Retinal pigment epithelial cell (primary cell): ENCODE results near the gene RARS1.
A peak's percentile ranks its signal among the peaks of the same experiment; 100 is the strongest.

ENCODE experiments used
- DNase-seq: peaks from one replicate; pipeline ENCODE4 v3.0.0-alpha.2; 2010; ENCODE audit warnings: low read depth
- H3K4me3 ChIP-seq: 2 replicates; pipeline ENCODE4 v1.5.1; 2011; ENCODE audit warnings: mild to moderate bottlenecking, low read length, control low read depth, moderate library complexity
- TF ChIP-seq, protein P1 (sequence below): conservative IDR thresholded peaks from 2 replicates; pipeline ENCODE4 v1.5.1; 2011; ENCODE audit warnings: low read depth, low read length, control low read depth, inconsistent platforms

RARS1 gene

DNA sequence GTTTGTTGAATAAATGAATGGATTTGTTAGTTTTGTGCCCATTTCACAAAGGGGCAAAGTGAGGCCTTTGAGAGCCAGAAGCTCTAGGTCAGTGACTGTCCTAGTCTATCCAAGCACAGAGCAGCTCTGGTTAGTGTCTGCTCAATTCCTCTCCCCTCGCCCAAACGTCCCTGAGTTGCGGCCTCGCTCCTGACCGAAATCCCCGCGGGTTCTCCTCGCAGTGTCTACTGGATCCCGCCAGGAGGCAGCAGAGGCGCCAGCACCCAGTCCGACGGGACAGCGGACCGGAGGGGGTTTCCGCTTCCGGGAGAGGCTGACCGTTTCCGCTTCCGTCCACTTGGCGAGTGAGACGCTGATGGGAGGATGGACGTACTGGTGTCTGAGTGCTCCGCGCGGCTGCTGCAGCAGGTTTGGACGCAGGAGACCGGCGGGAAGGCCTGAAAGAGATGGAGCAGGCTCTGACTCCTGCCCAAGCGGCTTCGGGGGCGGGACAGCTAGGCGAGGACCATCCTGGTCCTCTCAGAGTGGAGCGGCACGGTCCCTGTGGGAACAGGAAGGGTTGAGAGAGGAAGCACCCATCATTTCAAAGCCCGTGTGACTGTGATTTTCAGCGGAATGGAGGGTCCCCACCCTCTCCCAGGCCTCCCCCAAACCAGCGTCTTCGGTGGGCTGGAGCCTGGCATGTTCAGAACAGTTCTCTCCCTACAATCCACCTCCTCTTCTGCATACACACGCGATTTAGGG lies at the start of gene RARS1:
TSS of gene RARS1 (plus strand) at position 336 of the 744 bp plus-strand sequence. CDS start at position 364, 28 bp downstream.
- TF ChIP-seq, protein P1, sequence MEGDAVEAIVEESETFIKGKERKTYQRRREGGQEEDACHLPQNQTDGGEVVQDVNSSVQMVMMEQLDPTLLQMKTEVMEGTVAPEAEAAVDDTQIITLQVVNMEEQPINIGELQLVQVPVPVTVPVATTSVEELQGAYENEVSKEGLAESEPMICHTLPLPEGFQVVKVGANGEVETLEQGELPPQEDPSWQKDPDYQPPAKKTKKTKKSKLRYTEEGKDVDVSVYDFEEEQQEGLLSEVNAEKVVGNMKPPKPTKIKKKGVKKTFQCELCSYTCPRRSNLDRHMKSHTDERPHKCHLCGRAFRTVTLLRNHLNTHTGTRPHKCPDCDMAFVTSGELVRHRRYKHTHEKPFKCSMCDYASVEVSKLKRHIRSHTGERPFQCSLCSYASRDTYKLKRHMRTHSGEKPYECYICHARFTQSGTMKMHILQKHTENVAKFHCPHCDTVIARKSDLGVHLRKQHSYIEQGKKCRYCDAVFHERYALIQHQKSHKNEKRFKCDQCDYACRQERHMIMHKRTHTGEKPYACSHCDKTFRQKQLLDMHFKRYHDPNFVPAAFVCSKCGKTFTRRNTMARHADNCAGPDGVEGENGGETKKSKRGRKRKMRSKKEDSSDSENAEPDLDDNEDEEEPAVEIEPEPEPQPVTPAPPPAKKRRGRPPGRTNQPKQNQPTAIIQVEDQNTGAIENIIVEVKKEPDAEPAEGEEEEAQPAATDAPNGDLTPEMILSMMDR: peak; percentile 96
- peak within 1 kb of the TSS; percentile 99 for H3K4me3 ChIP-seq
- DNase-seq: peak; percentile 71

DNA sequence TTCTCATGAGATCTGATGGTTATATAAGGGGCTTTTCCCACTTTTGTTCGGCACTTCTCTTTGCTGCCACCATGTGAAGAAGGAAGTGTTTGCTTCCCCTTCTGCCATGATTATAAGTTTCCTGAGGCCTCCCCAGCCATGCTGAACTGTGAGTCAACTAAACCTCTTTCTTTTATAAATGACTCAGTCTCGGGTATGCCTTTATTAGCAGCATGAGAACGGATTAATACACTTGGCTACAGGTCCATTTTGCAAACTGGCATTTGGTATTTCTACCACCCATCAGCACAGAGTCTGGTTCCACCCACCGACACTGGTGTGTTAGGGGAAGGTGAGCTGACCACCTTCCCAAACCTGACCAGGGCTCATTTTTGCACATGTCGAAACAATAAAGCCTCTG lies 47.9 kb upstream of the RARS1 start:
- TF ChIP-seq, protein P1: no peak
- DNase-seq: peak; percentile 63
- H3K4me3 ChIP-seq: no peak overlapping the region

DNA sequence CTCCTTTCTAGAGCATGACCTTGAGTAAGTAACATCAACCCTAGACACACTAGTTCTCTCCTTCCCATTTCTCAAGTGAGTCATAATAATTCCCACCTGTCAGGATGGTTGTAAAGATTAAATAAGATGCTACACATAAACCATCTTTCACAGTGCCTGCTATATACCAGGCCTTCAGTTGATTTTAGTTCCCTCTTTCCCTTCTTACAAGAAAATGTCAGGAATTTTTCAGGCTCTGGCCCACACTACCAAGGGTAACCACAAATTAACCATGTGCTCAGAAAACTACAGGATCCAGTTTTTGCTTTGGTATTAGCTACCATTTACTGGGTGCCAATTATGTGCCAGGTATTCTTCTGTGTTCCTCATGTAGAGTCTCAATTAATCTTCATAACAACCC lies 42.7 kb upstream of the RARS1 start:
- no peak for DNase-seq
- TF ChIP-seq, protein P1: no peak
- H3K4me3 ChIP-seq: no peak overlapping the region

DNA sequence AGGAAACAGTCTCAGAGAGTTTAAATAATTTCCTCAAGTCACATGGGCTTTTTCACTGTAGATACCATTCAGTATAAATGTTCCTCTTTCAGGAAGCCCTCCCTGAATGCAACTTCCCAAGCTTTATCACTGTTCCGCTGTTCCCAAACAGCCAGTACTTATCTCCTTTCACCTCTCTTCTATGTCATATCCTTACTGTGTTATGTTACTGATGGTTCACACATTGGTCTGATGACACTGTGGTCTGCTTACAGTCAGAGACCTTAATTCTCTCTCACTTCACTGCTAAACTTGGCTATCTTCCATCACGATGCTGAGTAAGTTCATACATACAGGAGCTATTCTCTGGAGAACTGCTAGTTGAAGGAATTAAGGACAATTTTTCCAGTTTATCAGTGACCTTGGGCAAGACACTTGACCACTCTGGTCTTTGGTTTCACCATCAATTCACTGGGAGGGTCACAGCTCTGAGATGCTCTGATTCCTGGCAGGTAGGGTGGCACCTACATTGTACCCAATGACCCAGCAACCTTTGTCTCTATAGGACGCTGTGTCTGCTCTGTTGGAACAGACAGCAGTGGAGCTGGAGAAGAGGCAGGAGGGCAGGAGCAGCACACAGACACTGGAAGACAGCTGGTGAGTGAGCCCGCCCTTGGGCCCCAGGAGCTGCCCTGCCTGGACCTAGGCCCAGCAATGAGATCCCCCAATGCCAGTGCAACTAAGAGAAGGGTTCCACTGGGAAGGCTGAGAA lies 42.1 kb upstream of the RARS1 start:
- no peak for DNase-seq
- no peak overlapping the region for H3K4me3 ChIP-seq
- TF ChIP-seq, protein P1: no peak

DNA sequence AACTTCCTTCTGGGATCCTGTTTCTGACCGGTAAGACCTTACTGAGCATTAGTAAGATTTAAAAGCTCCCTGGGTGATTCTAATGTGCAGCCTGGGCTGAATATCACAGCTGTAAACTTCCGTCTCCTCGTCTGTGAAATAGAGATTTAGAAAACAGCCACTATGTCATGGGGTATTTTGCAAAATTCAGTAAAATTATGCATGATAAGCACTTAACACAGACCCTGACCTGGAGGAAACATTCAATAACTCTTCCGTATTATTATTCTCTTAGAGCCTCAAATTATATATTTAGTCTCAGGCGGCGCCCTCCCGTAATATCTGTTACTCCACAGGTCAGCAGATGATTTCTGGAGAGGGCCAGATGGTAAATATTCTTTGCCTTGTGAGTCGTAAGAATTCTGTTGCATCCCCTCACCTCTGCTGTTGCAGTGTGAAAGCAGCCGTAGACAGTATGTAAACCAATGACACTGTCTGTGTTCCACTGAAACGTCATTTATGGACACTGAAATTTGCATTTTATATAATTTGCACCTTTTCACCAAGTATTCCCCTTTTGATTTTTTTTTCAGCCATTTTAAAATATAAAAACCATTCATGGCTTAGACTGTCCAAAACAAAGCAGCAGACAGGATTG lies 39.2 kb upstream of the RARS1 start:
- DNase-seq: no peak
- TF ChIP-seq, protein P1: no peak
- no peak overlapping the region for H3K4me3 ChIP-seq

DNA sequence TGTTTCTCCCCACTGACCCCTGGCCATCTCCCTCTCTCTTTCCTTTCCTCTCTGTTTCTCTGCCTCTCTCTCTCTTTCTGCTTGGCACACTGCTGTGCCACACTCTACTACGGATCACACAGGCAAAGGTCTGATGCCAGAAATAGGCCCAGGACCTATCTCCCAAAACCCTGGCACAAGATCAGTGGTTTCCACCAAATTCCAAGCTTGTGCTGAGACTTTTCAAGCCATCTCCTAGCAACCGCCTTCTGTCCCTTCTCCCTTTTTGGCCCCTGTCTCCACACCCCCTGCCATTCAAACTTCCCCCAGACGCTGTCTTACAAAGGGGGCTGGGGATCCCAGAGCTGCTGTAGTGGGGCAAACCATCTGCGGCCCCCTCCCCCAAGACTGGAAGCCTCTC lies 38.5 kb upstream of the RARS1 start:
- TF ChIP-seq, protein P1: no peak
- DNase-seq: no peak

More for the DNA sequence above, 38.5 kb upstream of the RARS1 start:
- H3K4me3 ChIP-seq: no peak overlapping the region
